AG09319 (cell line): ENCODE data around the gene MIGA2.

Experiments used
- DNase-seq: peaks from one replicate; pipeline ENCODE4 v3.0.0-alpha.2; 2010; ENCODE audit warnings: low read depth; ENCODE audit errors: extremely low read depth
- CTCF ChIP-seq: IDR thresholded peaks from 2 replicates; pipeline ENCODE4 v1.5.1; 2011; ENCODE audit warnings: low read depth, mild to moderate bottlenecking, inconsistent platforms, low read length, moderate library complexity

The MIGA2 gene

GRCh38 chr9:129080601-129081387 is 44.4 kb downstream of the MIGA2 start, which contains the start of gene DOLPP1:
TSS of gene DOLPP1 (plus strand) at chr9:129081111. CDS start at chr9:129081132, 21 bp downstream.
- no peak for TF ChIP-seq CTCF

DNA sequence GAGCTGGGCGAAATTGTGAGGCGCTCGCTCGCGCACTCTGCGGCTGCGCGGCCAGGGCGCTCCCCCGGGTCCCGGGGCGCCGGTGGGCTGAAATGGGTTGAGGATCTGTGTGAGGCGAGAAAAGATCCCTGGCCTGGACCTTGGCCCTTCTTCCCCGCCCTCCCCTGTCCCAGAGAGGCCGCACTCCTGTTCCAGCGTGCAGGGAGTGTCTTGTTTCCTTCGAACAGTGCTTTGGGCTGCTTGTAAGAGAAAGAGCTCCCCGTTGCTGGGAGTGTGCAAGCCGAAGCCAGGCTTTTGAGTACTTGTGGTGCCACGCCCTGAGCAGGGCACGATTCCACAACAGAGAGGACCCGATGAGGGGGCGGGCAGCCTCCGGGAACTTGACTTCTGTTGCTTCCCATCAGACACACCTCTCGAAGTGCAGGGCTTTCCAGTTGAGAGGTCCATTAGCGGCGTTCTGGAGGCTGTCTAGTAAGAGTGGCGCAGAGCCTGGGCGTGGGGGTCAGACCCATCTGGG is 45.0 kb downstream of the MIGA2 start:
- TF ChIP-seq CTCF, result no peak
- no peak for DNase-seq

More at GRCh38 chr9:129080601-129081387, 44.4 kb downstream of the MIGA2 start, which contains the start of gene DOLPP1:
- peak; percentile 99 for DNase-seq

DNA sequence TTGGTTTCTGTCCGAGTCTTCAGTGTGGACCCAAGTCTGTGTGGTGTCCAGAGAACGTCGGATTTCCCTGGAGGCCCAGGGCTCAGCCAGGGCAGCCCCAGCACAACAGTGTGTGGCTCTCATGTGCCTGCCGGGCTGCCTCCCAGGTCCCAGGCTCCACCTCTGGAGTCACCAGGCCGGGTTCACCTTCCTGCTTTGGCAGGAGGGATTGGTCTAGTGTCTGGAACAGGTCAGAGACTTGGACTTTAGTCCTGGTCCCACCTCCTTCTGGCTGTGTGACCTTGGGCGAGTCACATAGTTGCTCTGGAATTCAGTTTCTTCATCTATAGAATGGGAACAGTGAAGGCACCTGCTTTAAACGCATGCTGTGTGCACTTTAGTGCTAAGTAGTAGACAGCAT is 47.7 kb downstream of the MIGA2 start:
- TF ChIP-seq CTCF, result no peak
- DNase-seq, result no peak

DNA sequence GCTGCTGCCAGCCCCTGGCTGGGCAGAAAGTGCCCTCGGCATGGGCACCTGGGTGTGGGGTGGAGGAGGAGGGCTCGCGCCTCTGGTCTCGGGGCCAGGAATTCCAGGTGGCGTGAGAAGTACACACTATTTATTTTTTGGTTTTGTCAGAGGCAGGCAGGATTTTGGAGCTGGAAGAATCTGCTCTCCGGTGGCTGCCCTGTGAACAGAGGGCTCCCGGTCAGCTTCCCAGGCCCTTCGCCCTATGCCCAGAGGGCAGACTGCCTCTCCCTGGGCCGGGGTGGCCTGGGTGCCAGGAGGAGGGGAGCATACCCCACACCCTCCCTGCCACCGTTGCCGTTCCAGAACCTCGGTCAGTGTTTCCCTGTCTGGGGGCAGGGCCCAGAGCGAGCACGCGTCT is 52.8 kb downstream of the MIGA2 start:
- no peak for TF ChIP-seq CTCF
- DNase-seq, result no peak

DNA sequence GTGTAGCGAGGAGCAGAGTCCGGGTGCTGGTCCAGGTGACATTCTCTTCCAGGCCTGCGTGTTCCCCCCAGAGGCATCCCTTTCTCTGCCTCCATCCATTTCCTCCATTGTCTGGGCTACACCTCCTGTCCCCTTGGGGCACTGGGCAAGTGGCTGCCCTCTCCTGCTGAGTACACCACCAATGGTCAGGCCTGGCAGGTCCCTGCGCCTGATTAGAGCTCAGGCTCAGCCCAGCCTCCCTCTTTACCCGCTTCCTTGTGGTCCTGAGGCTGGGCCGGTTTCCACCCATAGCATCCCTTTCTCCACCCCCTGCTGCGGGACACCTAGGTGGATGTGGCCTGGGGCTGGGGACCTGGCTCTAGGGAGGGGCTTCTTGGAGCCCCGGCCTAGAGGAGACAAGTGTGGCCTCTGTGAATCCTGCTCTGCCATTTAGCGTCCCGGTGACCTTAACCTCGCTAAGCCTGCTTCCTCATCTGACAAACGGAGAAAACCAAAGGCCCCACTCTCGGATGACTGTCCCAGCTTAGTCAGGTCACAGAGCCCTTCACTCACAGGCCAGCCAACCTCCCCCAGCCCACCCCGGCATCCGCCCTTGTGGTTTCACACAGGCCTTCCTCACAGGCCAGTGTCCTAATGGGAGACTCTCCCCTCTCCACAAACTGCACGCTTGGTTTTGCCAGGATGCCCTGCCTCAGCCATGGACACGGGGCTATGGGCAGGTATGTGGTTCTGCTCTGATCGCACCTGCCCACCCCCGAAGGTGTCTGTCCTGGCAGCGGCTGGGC is 57.4 kb downstream of the MIGA2 start:
- DNase-seq, result no peak
- TF ChIP-seq CTCF, result no peak

GRCh38 chr9:129094387-129095169 is 58.2 kb downstream of the MIGA2 start:
- no peak for TF ChIP-seq CTCF
- no peak for DNase-seq
